ENCODE data around the gene FTO.

FTO gene

DNA sequence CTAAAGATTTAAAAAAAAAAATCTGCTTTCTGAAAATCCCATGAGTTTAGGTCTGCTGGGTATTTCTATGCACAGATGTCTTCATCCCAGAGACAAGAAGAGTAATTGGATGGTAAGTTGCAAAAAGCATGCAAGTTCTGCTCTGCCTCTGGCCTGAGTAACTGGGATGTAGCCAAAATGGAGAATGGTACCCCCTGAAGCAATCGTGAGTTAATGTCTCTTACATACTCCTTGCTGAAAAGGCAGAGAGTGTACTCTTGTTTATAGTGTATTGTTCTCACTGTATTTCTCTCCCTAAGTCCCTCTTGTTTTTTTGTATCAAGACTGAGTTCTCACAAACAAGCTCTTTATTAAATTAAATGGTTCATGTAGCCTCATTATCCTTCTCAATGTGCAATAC is 323.6 kb downstream of the FTO start:
- DNase-seq = no peak

- no peak for DNase-seq
Observed at GRCh38 chr16:54027995-54028394, 324.0 kb downstream of the FTO start.

DNA sequence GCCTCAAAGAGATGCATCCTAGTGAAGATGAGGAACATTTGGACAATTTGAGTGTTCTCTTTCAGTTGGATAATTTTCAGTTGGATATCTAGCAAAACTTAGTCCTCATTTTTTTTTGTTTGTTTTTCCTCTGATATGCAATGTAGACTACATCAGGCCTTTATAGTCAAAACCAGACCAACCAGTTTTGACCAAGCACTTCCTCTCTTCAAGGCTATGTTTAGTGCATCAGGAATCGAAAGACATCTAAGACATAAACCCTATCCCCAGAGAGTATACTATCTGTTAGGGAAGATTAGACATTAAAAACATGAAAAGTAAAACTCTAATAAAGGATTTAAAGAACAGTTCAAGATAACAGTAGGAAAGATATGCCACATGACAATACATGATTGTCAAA is 326.5 kb downstream of the FTO start:
- DNase-seq = no peak

DNA sequence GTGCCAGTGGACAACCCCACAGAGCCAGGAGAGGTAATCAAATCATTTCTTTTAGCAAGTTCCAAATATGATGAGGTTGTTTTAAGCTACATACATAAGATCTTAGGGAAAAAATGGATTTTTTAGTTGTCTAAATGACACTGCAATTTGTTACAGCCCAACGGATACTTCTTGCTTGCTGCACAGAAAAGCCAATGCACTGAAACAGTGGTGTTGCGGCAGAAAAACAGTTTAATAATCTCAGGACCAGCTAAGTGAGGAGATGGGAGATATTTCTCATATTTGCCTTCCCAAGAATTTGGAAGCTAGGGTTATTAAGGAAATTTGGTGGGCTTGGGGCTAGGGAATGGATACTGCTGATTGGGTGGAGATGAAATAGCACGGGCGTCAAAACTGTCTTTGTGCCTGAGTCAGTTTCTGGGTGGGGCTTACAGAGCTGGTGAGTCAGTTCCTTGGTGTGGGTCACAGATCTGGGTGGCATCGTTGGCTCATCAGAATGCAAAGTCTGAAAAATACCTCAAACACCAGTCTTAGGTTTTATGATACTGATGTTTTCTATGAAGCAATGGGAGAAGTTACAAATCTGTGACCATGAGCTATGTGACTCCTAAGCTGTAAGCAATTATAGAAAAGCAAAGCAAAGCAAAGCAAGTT is 327.3 kb downstream of the FTO start:
- no peak for DNase-seq

- DNase-seq = no peak
Observed at GRCh38 chr16:54033747-54034146, 329.8 kb downstream of the FTO start.

- DNase-seq = peak in 2 of 3 donors; percentile 3 to 7
Observed at GRCh38 chr16:54034684-54035083, 330.7 kb downstream of the FTO start.

- no peak for DNase-seq
Observed at GRCh38 chr16:54040480-54040879, 336.5 kb downstream of the FTO start.

DNA sequence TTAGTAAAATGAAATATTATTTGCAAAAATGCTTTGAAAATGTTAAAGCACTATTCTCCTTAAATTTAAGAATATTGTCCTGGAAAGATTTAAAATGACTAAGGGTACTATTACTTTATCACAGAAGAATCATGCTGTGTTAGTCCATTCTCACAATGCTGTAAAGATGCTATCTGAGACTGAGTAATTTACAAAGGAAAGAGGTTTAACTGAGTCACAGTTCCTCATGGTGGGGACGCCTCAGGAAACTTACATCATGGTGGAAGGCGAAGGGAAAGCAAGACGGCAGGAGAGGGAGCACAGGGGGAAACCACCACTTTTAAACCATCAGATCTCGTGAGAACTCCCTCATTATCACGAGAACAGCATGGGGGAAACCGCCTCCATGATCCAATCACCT is 337.0 kb downstream of the FTO start:
- DNase-seq = no peak

- no peak for DNase-seq
Observed at GRCh38 chr16:54048586-54049495, 344.9 kb downstream of the FTO start.

DNA sequence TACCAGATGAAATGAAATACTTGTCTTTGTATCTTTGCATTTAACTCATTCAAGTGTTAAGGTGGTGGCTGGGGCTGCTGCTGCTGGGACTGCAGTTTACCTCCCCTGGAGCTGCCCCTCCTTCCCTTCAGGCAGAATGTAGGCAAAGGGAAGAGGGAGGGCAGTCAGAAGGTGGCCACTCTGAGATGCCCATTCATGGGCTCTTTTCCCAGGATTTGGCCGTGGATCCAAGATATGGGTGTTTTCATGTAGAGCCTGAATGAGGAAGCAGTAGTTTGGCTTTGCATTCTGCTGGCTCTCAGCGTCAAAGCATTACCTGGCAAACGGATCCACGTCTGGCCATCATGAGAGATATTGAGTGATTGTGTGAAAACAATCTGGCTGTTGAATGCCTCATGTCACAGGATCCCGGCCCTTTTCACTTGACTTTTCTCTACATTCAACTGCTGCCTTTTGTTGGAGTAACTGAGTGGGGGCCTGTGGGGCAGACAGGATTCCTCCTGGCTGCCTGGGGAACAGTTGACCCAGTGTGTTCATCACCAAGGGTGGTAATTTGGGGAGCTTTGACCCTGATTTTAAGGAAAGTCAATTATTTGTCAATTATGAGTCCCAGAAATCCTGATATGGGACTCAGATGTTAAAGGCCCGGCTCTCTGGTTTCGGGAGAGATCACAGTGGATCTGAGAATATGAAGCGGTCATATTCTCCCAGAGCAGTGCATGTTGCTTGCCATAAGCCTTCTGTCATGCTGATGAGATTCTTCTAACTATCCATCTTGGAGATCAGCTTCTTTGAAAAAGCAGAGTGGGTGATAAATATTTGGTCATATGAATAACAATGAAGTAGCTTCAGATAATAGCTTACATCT is 345.9 kb downstream of the FTO start:
- DNase-seq = no peak

- no peak for DNase-seq
Observed at GRCh38 chr16:54050459-54051210, 346.7 kb downstream of the FTO start.

DNA sequence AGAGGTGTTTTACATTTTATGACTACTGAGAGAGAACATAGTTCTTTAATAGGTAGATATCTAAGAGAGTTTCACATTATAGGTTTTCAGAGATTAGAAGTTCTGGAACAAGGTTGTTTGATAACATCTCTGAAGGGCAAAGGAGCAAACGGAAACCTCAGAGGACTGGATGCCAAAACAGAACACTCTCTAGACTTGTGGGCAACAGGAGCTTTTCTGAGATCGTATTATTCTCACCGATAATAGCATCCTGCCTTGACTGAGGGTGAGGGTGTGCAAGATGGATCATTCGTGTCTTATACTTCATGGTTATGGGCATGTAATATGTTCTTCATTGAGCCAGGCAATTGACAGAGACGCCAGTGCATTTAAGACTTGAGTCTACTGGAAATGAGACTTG is 347.9 kb downstream of the FTO start:
- no peak for DNase-seq

GRCh38 chr16:54052271-54052670 is 348.3 kb downstream of the FTO start:
- no peak for DNase-seq

DNA sequence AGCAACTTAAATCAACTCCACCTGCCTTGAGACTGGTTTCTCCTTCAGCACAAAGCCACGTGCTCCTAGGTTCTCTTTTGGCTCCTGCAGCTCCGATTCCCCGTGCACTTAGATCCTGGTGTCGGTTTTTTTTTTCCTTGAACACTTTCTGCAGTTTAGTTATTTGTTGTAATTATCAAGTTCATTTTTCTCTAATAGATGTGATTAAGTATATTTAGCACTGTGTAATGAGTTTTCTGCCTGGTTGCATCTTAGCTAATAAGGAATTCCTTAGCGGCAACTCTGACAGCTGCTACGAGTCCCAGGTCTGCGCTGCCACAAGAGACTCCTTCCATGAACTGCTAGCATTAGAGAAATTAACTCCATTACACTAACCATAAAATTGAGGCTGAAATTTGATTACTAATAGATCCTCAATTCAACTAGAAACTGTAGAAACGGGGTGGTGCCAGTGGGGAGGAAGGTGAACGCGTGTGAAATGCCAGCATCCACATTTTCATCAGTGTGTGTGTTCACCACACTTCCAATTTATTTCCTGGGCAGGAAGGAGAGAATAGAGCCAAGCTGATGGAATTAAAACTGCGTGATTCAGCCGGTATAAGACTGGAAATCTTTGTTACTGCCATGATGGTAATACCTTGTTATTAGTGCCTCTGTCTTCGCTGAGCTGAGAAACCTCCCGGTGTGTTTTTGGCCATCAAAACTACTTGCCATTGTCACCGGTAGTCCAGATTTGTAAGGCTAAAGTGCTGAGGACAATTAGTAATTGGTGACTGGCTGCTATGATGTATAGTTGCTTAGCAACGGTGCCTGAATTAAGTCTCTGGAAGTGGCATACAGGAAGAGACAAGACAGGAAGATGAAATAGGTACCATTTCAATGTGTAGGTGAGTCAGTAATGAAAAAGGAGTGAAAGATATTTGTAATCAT is 350.2 kb downstream of the FTO start:
- no peak for DNase-seq

DNA sequence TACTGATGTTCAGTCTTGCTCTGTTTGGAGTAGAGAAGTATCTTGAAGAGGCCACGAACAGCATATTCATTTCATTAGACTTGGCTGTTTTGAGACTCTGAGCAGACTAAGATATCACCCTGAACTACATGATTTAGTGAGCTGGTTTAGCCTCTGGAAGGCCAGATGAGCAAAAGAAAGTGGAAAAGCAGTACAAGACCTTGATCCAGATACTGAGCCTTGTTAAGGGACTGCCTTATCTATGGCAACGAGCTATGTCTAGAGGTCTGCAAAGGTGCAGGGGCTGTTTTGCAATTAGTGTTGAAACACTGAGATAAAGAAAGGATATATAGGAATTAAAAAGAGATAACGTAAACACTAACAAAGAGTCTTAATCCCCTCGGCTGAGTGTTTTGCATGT is 351.2 kb downstream of the FTO start:
- no peak for DNase-seq

DNA sequence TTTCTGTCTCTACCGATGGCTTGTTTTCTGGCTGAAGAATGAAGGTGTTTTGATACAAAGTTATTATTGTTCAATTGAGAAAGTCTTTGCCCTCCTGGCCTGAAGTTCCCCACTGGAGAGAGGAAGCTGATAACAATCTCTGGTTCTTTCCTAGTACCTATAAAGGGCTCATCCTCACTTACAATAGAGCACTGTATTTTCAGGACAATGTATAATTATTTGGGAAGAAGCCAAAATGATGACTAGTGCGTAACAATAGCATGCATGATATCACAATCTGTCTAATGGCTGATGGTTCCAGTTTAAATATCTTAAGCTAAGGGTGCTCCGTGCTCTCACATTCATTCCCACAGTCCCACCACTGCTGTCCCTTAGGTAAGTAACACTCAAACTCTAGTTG is 351.9 kb downstream of the FTO start:
- DNase-seq = no peak

GRCh38 chr16:54056921-54057320 is 353.0 kb downstream of the FTO start:
- no peak for DNase-seq

- no peak for DNase-seq
Observed at GRCh38 chr16:54059319-54059718, 355.4 kb downstream of the FTO start.

DNA sequence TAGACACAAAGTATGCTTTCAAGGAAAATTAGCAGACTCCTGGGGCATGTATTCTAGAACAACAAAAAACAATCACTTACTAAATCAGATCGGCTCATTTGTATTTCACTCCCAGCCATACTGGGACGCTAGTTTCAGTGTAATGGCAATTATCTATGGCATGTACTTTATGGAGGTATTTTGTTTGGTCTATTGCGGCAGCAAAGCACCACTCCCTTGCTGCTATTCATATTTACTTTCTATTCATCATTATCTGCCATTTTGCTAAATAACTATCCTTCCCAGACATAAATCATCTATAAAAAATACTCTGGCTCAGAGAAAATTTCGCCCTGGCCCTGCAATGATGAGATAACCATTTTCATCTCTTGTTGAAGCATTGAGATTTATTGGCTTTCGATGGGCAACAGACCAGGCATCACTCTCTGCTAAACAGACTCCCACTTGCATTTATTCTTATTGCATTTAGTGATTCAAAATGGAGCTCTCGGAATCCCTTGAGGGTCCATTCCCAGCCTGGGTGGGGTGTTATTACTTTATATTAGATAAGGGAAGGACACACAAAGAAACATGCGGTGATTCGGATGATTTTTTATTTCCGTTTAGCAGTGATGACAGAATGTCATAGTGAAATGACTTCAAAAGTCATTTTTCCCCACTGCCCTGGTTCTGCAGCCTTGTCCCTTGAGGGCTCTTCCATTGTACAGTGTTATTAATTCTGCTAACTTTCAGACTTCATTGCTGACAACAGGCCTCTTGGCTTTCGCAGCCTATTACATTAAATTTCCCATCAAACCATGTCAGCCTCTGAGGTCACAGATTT is 356.9 kb downstream of the FTO start:
- DNase-seq = no peak

- DNase-seq = no peak
Observed at GRCh38 chr16:54061454-54061853, 357.5 kb downstream of the FTO start.

Measured in suppressor macrophage treated with lipopolysaccharide for 1 hour (primary cell).